Spinal cord (tissue), 10 donors: ENCODE data around the gene AMDHD2. TPM values are rescaled to one million over a fixed set of nuclear protein-coding genes. Genes with fewer than 3 reads are reported as not detected.
"Not testable (repeated sequence)": the region's sequence is repeated elsewhere in the genome, so short reads cannot be mapped to it uniquely, and the experiment has no call there.

Experiments used
- DNase-seq, 6 donors: peaks; one replicate each; pipeline versions ENCODE4 v3.0.0 to v3.0.0-alpha.2; 2013 to 2015; ENCODE audit warnings: low spot score in 6 of 6, low read depth in 4 of 6
- H3K27ac ChIP-seq: one replicate; pipeline ENCODE4 v1.5.1; 2013; ENCODE audit warnings: low read depth, low read length, control low read depth
- H3K27me3 ChIP-seq: one replicate; pipeline ENCODE4 v1.6.1; 2013; ENCODE audit warnings: low read length; ENCODE audit not compliant: control insufficient read depth, insufficient read depth
- H3K36me3 ChIP-seq: one replicate; pipeline ENCODE4 v1.6.1; 2013; ENCODE audit warnings: low read length; ENCODE audit not compliant: control insufficient read depth, insufficient read depth
- H3K4me1 ChIP-seq: one replicate; pipeline ENCODE4 v1.6.1; 2013; ENCODE audit warnings: low read length; ENCODE audit not compliant: control insufficient read depth, insufficient read depth
- H3K4me3 ChIP-seq: one replicate; pipeline ENCODE4 v1.5.1; 2013; ENCODE audit warnings: low read depth, low read length, control low read depth
- H3K9me3 ChIP-seq: one replicate; pipeline ENCODE4 v1.6.1; 2013; ENCODE audit warnings: low read length; ENCODE audit not compliant: control insufficient read depth, insufficient read depth
- WGBS: methylation state at CpG from one replicate; pipeline ENCODE4 v1.1.5; 2013; ENCODE audit warnings: missing lambda C conversion rate; ENCODE audit not compliant: insufficient coverage; 5-methylcytosine and 5-hydroxymethylcytosine counted together
- polyA plus RNA-seq, 2 donors: library from polyadenylated mRNA; unstranded; fragments of 120-200 nt; gene quantifications; one replicate each; pipeline ENCODE4 v1.2.1, GENCODE V29; 2013; ENCODE audit not compliant: insufficient read length in 2 of 2
- small RNA-seq: library from RNA; depleted of rRNA; stranded (forward); fragments of <200 nt; gene quantifications from one replicate; pipeline ENCODE3, GENCODE V24; 2014; ENCODE audit warnings: low replicate concordance
- total RNA-seq, 2 donors: library from RNA; depleted of rRNA in 1 of 2; stranded (reverse); fragments of 120-200 nt in 1 of 2; fragments of >200 nt in 1 of 2; gene quantifications; one replicate each; pipeline versions ENCODE4 v1.2.3 to v1.2.4, GENCODE V29; 2013 to 2014
- donor health status: healthy.

The AMDHD2 gene
- total and polyA plus RNA-seq, 4 donors: 15.4 to 39.1 (median 31.1) TPM

- not testable (repeated sequence) for H3K27ac ChIP-seq, H3K4me1 ChIP-seq, H3K27me3 ChIP-seq, H3K9me3 ChIP-seq, H3K36me3 ChIP-seq, H3K4me3 ChIP-seq, DNase-seq
- WGBS: no CpG with 5 or more reads among the region's 6 CpGs
These were observed 52.5 kb downstream of the AMDHD2 start for GRCh38 chr16:2572704-2573103.

- H3K27me3 ChIP-seq, H3K4me3 ChIP-seq, DNase-seq, H3K27ac ChIP-seq, H3K36me3 ChIP-seq, H3K4me1 ChIP-seq, H3K9me3 ChIP-seq: not testable (repeated sequence)
- no CpG with 5 or more reads among the region's 21 CpGs for WGBS
These were observed 55.7 kb downstream of the AMDHD2 start for GRCh38 chr16:2575839-2576238.

- H3K9me3 ChIP-seq, H3K4me3 ChIP-seq, DNase-seq, H3K27ac ChIP-seq, H3K4me1 ChIP-seq, H3K36me3 ChIP-seq, H3K27me3 ChIP-seq: not testable (repeated sequence)
- WGBS: 92% methylated on average over 3 of the region's 26 CpGs
These were observed 56.9 kb downstream of the AMDHD2 start for GRCh38 chr16:2577044-2577443.

GRCh38 chr16:2578905-2579304 lies 58.7 kb downstream of the AMDHD2 start:
- H3K27ac ChIP-seq, H3K4me3 ChIP-seq, H3K9me3 ChIP-seq, H3K4me1 ChIP-seq, DNase-seq, H3K27me3 ChIP-seq, H3K36me3 ChIP-seq: not testable (repeated sequence)
- no CpG with 5 or more reads among the region's 12 CpGs for WGBS

GRCh38 chr16:2580143-2580542 lies 60.0 kb downstream of the AMDHD2 start:
- H3K4me3 ChIP-seq, H3K27me3 ChIP-seq, H3K4me1 ChIP-seq, H3K9me3 ChIP-seq, H3K27ac ChIP-seq, DNase-seq: not testable (repeated sequence)
- H3K36me3 ChIP-seq: peaks cover 13% of the 10 kb centered on the region
- WGBS: no CpG with 5 or more reads among the region's 11 CpGs

- H3K4me1 ChIP-seq, DNase-seq, H3K27me3 ChIP-seq, H3K27ac ChIP-seq, H3K4me3 ChIP-seq, H3K9me3 ChIP-seq: not testable (repeated sequence)
- H3K36me3 ChIP-seq: peaks cover 19% of the 10 kb centered on the region
- no CpG with 5 or more reads among the region's 21 CpGs for WGBS
These were observed 60.6 kb downstream of the AMDHD2 start for GRCh38 chr16:2580818-2581217.

Small RNA genes lying within 50 kb of the gene (small RNA-seq; reads per million reads assigned to genes)
- gene AC093525.1: not detected
- 0.06 reads per million for gene MIR3178

Other genes starting within 250 kb of the AMDHD2 start
- 10 to 100 TPM; 34.3 to 61.0 TPM for gene ABCA3, start 179.6 kb upstream of the AMDHD2 start, total RNA-seq
- gene ABCA3, start 179.6 kb upstream of the AMDHD2 start, polyA plus RNA-seq: 10 to 100 TPM; 87.9 to 88.5 TPM
- 1 to 10 TPM; 7.6 to 8.9 TPM for gene CCNF, start 90.9 kb upstream of the AMDHD2 start, total RNA-seq
- gene CCNF, start 90.9 kb upstream of the AMDHD2 start, polyA plus RNA-seq: 10 to 100 TPM; 10.4 to 11.6 TPM
- 1 to 10 TPM; 4.4 to 8.0 TPM for gene TEDC2, start 60.3 kb upstream of the AMDHD2 start, total RNA-seq
- gene TEDC2, start 60.3 kb upstream of the AMDHD2 start, polyA plus RNA-seq: 10 to 100 TPM; 12.0 to 12.1 TPM
- 1 to 10 TPM; 1.6 to 3.0 TPM for gene NTN3, start 49.1 kb upstream of the AMDHD2 start, total RNA-seq
- 1 to 10 TPM; 3.0 to 3.9 TPM for gene NTN3, start 49.1 kb upstream of the AMDHD2 start, polyA plus RNA-seq
- gene TBC1D24, start 45.2 kb upstream of the AMDHD2 start, total RNA-seq: 10 to 100 TPM; 22.2 to 22.8 TPM
- gene TBC1D24, start 45.2 kb upstream of the AMDHD2 start, polyA plus RNA-seq: 10 to 100 TPM; 48.1 to 64.2 TPM
- 10 to 100 TPM; 42.6 to 47.9 TPM for gene ATP6V0C, start 6.4 kb upstream of the AMDHD2 start, total RNA-seq
- gene ATP6V0C, start 6.4 kb upstream of the AMDHD2 start, polyA plus RNA-seq: 100 to 1,000 TPM; 642 to 659 TPM
- gene CEMP1, start 11.0 kb downstream of the AMDHD2 start, total RNA-seq: under 1 TPM; 0.20 to 0.28 TPM
- gene CEMP1, start 11.0 kb downstream of the AMDHD2 start, polyA plus RNA-seq: 1 to 10 TPM; 6.7 to 8.1 TPM
- gene PDPK1, start 17.6 kb downstream of the AMDHD2 start, total RNA-seq: 10 to 100 TPM; 31.7 to 37.6 TPM
- gene PDPK1, start 17.6 kb downstream of the AMDHD2 start, polyA plus RNA-seq: 10 to 100 TPM; 37.6 to 43.1 TPM
- gene KCTD5, start 162.2 kb downstream of the AMDHD2 start, total RNA-seq: 10 to 100 TPM; 17.4 to 25.7 TPM
- 10 to 100 TPM; 42.4 to 44.3 TPM for gene KCTD5, start 162.2 kb downstream of the AMDHD2 start, polyA plus RNA-seq
- gene PRSS27, start 199.9 kb downstream of the AMDHD2 start, total RNA-seq: 1 to 10 TPM; 2.1 to 2.5 TPM
- gene PRSS27, start 199.9 kb downstream of the AMDHD2 start, polyA plus RNA-seq: 10 to 100 TPM in 1 of 2 donors, 1 to 10 TPM in 1; 9.7 to 11.5 TPM
- 100 to 1,000 TPM; 105 to 159 TPM for gene SRRM2, start 232.3 kb downstream of the AMDHD2 start, total RNA-seq
- gene SRRM2, start 232.3 kb downstream of the AMDHD2 start, polyA plus RNA-seq: 100 to 1,000 TPM; 494 to 610 TPM